Lung (tissue), 12 donors: Measurements from ENCODE around the gene MYO10. TPM values are rescaled to one million over a fixed set of nuclear protein-coding genes. Genes with fewer than 3 reads are reported as not detected.
A peak's percentile ranks its signal among the peaks of the same experiment; 100 is the strongest.

ENCODE experiments used
- ATAC-seq: fragments of 200-7000 bp; cut with Tn5 transposase; one replicate; pipeline ENCODE4 v1.9.1; 2020; ENCODE audit warnings: moderate number of reproducible peaks; ENCODE audit not compliant: insufficient read depth, low FRiP score
- DNase-seq, 3 donors: peaks; one replicate each; pipeline ENCODE4 v3.0.0-alpha.2; 2013 to 2017
- H3K27ac ChIP-seq, 2 donors: one replicate each; pipeline ENCODE4 v1.5.1; 2013; ENCODE audit warnings: mild to moderate bottlenecking in 2 of 2, moderate library complexity in 2 of 2, control low read depth in 1 of 2, inconsistent platforms in 1 of 2, low read depth in 1 of 2, low read length in 1 of 2
- H3K27me3 ChIP-seq, 3 donors: one replicate each; pipeline ENCODE4 v1.5.1; 2013; ENCODE audit warnings: low read length in 2 of 3; ENCODE audit not compliant: control insufficient read depth in 3 of 3, insufficient read depth in 3 of 3
- H3K36me3 ChIP-seq, 4 donors: one replicate each; pipeline ENCODE4 v1.5.1; 2013; ENCODE audit warnings: low read length in 4 of 4, mild to moderate bottlenecking in 1 of 4, moderate library complexity in 1 of 4; ENCODE audit not compliant: control insufficient read depth in 4 of 4, insufficient read depth in 4 of 4
- H3K4me1 ChIP-seq, 5 donors: one replicate each; pipeline ENCODE4 v1.5.1; 2013; ENCODE audit warnings: low read length in 5 of 5, mild to moderate bottlenecking in 2 of 5, moderate library complexity in 1 of 5; ENCODE audit not compliant: control insufficient read depth in 5 of 5, insufficient read depth in 5 of 5
- H3K4me3 ChIP-seq: one replicate; pipeline ENCODE4 v1.5.1; 2013; ENCODE audit warnings: mild to moderate bottlenecking, control low read depth, moderate library complexity
- H3K9ac ChIP-seq, 2 donors: one replicate each; pipeline ENCODE4 v1.5.1; 2013; ENCODE audit warnings: low read length in 2 of 2, control low read depth in 1 of 2; ENCODE audit not compliant: insufficient read depth in 1 of 2
- H3K9me3 ChIP-seq, 4 donors: one replicate each; pipeline ENCODE4 v1.5.1; 2013; ENCODE audit warnings: low read length in 3 of 4, mild to moderate bottlenecking in 1 of 4, moderate library complexity in 1 of 4; ENCODE audit not compliant: control insufficient read depth in 4 of 4, insufficient read depth in 3 of 4
- WGBS, 2 donors: extraction: QIAGEN DNeasy Blood & Tissue Kit; methylation state at CpG; one replicate each; pipeline ENCODE4 v1.1.7; 2013; 5-methylcytosine and 5-hydroxymethylcytosine counted together
- polyA plus RNA-seq, 2 donors: library from polyadenylated mRNA; stranded (reverse); fragments of 200-250 nt; gene quantifications; one replicate each; pipeline ENCODE4 v1.2.1, GENCODE V29; 2013
- total RNA-seq, 2 donors: library from RNA; depleted of rRNA in 1 of 2; stranded (reverse); fragments of >200 nt in 1 of 2; gene quantifications; one replicate each; pipeline ENCODE4 v1.2.1, GENCODE V29; 2014 to 2021
- TF ChIP-seq, protein P1 (sequence below): IDR thresholded peaks from 2 replicates; pipeline ENCODE4 v1.5.1; 2012; ENCODE audit warnings: mild to moderate bottlenecking; ENCODE audit errors: control extremely low read depth, extremely low read depth
- donor health status: control.
- donor health status: control.
- donor health status: Bipolar disorder and iron deficiency.
- donor health status: healthy.
- donor health status: DM: yes; HTN: yes; CAD: no.

The MYO10 gene
- total and polyA plus RNA-seq, 4 donors = 10.6 to 71.5 (median 28.2) TPM

DNA sequence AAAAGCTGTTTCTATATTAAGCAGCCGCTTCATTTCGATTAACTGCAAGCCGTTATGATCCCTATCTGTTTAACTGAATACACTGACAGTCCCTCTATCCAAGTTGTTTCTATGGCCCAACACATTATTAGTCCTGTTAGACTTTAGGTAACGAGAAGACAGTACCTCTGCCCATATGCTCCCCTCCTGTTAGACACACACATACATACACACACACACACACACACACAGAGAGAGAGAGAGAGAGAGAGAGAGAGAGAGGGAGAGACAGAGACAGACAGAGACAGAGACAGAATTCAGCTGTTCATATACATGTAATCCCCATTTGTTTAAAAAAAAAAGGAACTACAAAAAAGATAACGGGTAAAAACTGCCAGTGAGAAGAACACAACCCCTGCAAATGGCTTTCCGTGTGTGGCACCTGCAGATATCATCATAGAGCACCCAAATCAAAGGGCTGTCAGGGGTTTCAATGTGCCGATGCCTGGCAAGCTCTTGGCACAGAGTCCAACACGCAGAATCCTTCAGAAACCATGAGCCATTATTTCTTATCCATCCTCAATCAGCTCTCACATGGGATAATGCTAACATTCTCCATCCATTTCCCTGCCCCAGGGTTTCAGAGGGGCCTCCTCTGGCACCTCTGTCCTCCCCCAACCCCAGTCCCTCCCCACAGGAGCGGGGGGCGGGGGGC lies 144.0 kb downstream of the MYO10 start:
- H3K27me3 ChIP-seq = no peaks in the 10 kb centered on the region
- peaks cover 0 to 16% (median 5%) of the 10 kb centered on the region in 5 donors for H3K4me1 ChIP-seq
- no peak overlapping the region for H3K9ac ChIP-seq
- TF ChIP-seq, protein P1, sequence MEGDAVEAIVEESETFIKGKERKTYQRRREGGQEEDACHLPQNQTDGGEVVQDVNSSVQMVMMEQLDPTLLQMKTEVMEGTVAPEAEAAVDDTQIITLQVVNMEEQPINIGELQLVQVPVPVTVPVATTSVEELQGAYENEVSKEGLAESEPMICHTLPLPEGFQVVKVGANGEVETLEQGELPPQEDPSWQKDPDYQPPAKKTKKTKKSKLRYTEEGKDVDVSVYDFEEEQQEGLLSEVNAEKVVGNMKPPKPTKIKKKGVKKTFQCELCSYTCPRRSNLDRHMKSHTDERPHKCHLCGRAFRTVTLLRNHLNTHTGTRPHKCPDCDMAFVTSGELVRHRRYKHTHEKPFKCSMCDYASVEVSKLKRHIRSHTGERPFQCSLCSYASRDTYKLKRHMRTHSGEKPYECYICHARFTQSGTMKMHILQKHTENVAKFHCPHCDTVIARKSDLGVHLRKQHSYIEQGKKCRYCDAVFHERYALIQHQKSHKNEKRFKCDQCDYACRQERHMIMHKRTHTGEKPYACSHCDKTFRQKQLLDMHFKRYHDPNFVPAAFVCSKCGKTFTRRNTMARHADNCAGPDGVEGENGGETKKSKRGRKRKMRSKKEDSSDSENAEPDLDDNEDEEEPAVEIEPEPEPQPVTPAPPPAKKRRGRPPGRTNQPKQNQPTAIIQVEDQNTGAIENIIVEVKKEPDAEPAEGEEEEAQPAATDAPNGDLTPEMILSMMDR = no peak
- DNase-seq = peak in 2 of 3 donors; percentile 44 to 52
- WGBS, 2 donors = 65 to 67% methylated on average over 10 of the region's 10 CpGs
- peaks cover 0 to 8% (median 4%) of the 10 kb centered on the region in 4 donors for H3K36me3 ChIP-seq
- ATAC-seq = no peak
- no peaks in the 10 kb centered on the region for H3K9me3 ChIP-seq
- H3K4me3 ChIP-seq = no peak overlapping the region
- H3K27ac ChIP-seq = no peak overlapping the region

DNA sequence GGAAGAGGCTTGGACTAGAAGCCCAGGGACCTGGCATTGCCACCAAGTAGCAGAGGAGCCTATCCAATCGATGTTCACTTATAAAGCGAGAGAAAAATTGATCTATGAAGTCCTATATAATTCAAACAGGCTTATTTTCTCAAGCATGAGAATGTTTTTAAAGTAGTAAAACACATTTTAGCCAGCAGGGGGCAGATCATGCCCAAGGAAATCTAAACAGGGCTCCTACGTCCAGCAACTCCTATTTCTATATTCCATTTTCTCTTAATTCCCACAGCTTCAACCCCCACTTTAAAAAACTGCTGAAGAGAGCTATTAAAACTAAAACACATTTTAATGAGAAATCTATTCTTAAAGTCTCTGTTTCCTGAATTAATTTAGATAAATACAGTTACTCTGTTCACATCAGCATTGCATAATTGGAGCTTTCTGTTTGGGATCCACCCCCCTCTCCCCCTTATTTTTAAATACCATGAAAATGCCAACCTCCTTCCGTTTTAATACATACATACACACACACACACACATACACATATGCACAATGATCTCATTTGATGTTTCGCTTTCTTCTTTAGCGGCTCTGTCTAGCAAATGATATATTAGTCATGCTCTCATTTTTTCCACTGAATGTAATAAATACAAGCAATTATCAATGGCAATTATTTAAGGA lies 144.9 kb downstream of the MYO10 start:
- TF ChIP-seq, protein P1 = peak; percentile 28
- DNase-seq (peak in 2 of 3 donors; percentile 82 to 87), ATAC-seq (no peak)
- peaks cover 0 to 8% (median 4%) of the 10 kb centered on the region in 4 donors for H3K36me3 ChIP-seq
- H3K4me1 ChIP-seq = peaks cover 0 to 16% (median 4%) of the 10 kb centered on the region in 5 donors
- no peak overlapping the region for H3K27ac ChIP-seq
- H3K9ac ChIP-seq = no peak overlapping the region
- no peaks in the 10 kb centered on the region for H3K9me3 ChIP-seq
- no peaks in the 10 kb centered on the region for H3K27me3 ChIP-seq
- no peak overlapping the region for H3K4me3 ChIP-seq
- WGBS, 2 donors = 28 to 47% methylated on average over 6 of the region's 6 CpGs

DNA sequence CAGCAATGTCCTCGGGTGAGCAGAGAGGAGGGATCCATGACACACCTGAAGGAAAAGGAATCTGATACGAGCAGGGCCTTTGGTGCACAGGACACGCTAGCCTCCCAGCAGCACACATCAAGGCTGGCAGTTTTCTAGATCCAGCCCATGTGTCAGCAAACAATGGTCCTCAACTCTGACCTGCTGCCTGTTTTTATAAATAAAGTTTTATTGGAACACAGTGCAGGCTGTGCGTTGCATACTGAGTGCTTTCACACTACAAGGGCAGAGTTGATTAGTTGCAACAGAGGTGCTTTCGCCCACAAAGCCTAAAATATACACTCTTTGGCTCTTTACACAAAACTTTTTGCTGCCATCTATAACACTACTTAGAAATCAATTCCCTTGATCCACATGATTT lies 147.1 kb downstream of the MYO10 start:
- no peaks in the 10 kb centered on the region for H3K27me3 ChIP-seq
- peaks cover 0 to 8% (median 7%) of the 10 kb centered on the region in 4 donors for H3K36me3 ChIP-seq
- ATAC-seq (no peak), DNase-seq (no peak)
- H3K27ac ChIP-seq = no peak overlapping the region
- peaks cover 0 to 16% (median 4%) of the 10 kb centered on the region in 5 donors for H3K4me1 ChIP-seq
- no peak overlapping the region for H3K4me3 ChIP-seq
- 86 to 93% methylated on average over 5 of the region's 5 CpGs for WGBS, 2 donors
- H3K9ac ChIP-seq = no peak overlapping the region
- no peaks in the 10 kb centered on the region for H3K9me3 ChIP-seq
- TF ChIP-seq, protein P1 = no peak
